Measurements from ENCODE around the gene ZBTB5. TPM values are rescaled to one million over a fixed set of nuclear protein-coding genes. Genes with fewer than 3 reads are reported as not detected.

Gene ZBTB5
- total and polyA plus RNA-seq, 2 of the 13 experiments (the other 11 are each of a cell fraction or from before 2014, with no cell fraction given) = 12.5 to 20.5 TPM

- no peak for TF ChIP-seq ZNF562 (CRISPR knock-in tag; IDR thresholded peaks at IDR 0.05; ENCODE audit: borderline replicate concordance)
- TF ChIP-seq ZBTB42 (CRISPR knock-in tag; IDR thresholded peaks at IDR 0.05) = no peak
- no peak for TF ChIP-seq TARDBP (CRISPR knock-in tag; IDR thresholded peaks at IDR 0.05)
- TF ChIP-seq HDAC2 (CRISPR knock-in tag; IDR thresholded peaks at IDR 0.05) = peak; percentile 31; the same call in 1 of the 2 replicates
- TF ChIP-seq TFE3 (CRISPR knock-in tag; IDR thresholded peaks at IDR 0.05) = peak; percentile 58; the same call in 1 of the 2 replicates
- no peak for TF ChIP-seq MAFK (conservative IDR thresholded peaks at IDR 0.05 in 1 of 2, IDR thresholded peaks at IDR 0.05 in 1 of 2; ENCODE audit: low read length in 2 of 2)
- TF ChIP-seq MED8 (CRISPR knock-in tag; IDR thresholded peaks at IDR 0.05; ENCODE audit: insufficient replicate concordance) = no peak
- no peak for TF ChIP-seq SSRP1 (CRISPR knock-in tag; IDR thresholded peaks at IDR 0.05)
- TF ChIP-seq SNRNP70 (IDR thresholded peaks at IDR 0.05; ENCODE audit: low read depth, low read length) = no peak
- TF ChIP-seq GATA4 (IDR thresholded peaks at IDR 0.05; ENCODE audit: borderline replicate concordance, low read depth) = no peak
- peak; percentile 48; the same call in 1 of the 2 replicates for TF ChIP-seq ZNF205 (CRISPR knock-in tag; IDR thresholded peaks at IDR 0.05)
- TF ChIP-seq FOXA1 (IDR thresholded peaks at IDR 0.05) = no peak
- TF ChIP-seq FOXA1 (CRISPR knock-in tag; IDR thresholded peaks at IDR 0.05) = 0 out of 2 replicates have a peak, but pooled peaks have one; percentile 16
- no peak for TF ChIP-seq SOX6 (IDR thresholded peaks at IDR 0.05)
- peak; percentile 63 for TF ChIP-seq SOX6 (CRISPR knock-in tag; IDR thresholded peaks at IDR 0.05)
- TF ChIP-seq, protein P1, sequence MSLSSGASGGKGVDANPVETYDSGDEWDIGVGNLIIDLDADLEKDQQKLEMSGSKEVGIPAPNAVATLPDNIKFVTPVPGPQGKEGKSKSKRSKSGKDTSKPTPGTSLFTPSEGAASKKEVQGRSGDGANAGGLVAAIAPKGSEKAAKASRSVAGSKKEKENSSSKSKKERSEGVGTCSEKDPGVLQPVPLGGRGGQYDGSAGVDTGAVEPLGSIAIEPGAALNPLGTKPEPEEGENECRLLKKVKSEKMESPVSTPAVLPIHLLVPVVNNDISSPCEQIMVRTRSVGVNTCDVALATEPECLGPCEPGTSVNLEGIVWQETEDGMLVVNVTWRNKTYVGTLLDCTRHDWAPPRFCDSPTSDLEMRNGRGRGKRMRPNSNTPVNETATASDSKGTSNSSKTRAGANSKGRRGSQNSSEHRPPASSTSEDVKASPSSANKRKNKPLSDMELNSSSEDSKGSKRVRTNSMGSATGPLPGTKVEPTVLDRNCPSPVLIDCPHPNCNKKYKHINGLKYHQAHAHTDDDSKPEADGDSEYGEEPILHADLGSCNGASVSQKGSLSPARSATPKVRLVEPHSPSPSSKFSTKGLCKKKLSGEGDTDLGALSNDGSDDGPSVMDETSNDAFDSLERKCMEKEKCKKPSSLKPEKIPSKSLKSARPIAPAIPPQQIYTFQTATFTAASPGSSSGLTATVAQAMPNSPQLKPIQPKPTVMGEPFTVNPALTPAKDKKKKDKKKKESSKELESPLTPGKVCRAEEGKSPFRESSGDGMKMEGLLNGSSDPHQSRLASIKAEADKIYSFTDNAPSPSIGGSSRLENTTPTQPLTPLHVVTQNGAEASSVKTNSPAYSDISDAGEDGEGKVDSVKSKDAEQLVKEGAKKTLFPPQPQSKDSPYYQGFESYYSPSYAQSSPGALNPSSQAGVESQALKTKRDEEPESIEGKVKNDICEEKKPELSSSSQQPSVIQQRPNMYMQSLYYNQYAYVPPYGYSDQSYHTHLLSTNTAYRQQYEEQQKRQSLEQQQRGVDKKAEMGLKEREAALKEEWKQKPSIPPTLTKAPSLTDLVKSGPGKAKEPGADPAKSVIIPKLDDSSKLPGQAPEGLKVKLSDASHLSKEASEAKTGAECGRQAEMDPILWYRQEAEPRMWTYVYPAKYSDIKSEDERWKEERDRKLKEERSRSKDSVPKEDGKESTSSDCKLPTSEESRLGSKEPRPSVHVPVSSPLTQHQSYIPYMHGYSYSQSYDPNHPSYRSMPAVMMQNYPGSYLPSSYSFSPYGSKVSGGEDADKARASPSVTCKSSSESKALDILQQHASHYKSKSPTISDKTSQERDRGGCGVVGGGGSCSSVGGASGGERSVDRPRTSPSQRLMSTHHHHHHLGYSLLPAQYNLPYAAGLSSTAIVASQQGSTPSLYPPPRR (CRISPR knock-in tag; IDR thresholded peaks at IDR 0.05; ENCODE audit: borderline replicate concordance) = peak; percentile 51; the same call in 1 of the 2 replicates
- TF ChIP-seq EED (CRISPR knock-in tag; IDR thresholded peaks at IDR 0.05) = no peak
- TF ChIP-seq ZSCAN9 (CRISPR knock-in tag; IDR thresholded peaks at IDR 0.05; ENCODE audit: borderline replicate concordance) = no peak
- TF ChIP-seq ZNF781 (CRISPR knock-in tag; IDR thresholded peaks at IDR 0.05; ENCODE audit: borderline replicate concordance, not compliant biosample characterization) = no peak
- TF ChIP-seq KAT7 (CRISPR knock-in tag; IDR thresholded peaks at IDR 0.05; ENCODE audit: borderline replicate concordance) = no peak
- no peak for TF ChIP-seq SNAPC5 (CRISPR knock-in tag; IDR thresholded peaks at IDR 0.05; ENCODE audit: borderline replicate concordance)
- no peak for TF ChIP-seq FOSL1 (CRISPR knock-in tag; IDR thresholded peaks at IDR 0.05; ENCODE audit: borderline replicate concordance)
- TF ChIP-seq SRY (CRISPR knock-in tag; IDR thresholded peaks at IDR 0.05) = no peak
- TF ChIP-seq PREB (CRISPR knock-in tag; IDR thresholded peaks at IDR 0.05) = no peak
Observed at GRCh38 chr9:37430841-37431597, 34.2 kb downstream of the ZBTB5 start (continued).

All from HepG2 (cell line).